Right hindlimb (tissue), 1 donor: ENCODE measurements around the gene CKMT2.

Source experiments
- DNase-seq: peaks from one replicate; pipeline ENCODE4 v3.0.0-alpha.2; 2018

The CKMT2 gene

GRCh38 chr5:81219389-81219788, 13.7 kb upstream of the CKMT2 start:
- no peak for DNase-seq

DNA sequence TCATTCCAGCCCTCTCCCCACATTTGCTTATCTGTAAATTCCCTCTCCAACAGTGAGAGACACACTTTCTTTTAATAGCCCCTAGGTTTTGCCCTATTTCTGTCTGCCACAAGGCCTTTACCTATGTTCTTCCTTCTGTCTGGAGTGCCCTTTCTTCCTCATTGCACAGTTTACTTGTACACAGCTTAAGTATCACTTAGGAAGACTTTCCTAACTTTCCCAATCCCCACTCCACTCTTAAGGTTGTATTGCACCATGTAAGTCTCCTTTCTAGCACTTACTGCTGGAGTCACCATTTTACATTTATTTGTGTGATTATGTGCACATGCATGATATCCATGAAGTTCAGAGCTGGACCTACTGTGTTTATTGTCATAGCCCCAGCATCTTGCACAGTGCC, 10.8 kb upstream of the CKMT2 start:
- DNase-seq: no peak

GRCh38 chr5:81225463-81225862, 7.7 kb upstream of the CKMT2 start:
- no peak for DNase-seq

- no peak for DNase-seq
Observed at GRCh38 chr5:81226286-81226685, 6.8 kb upstream of the CKMT2 start.

DNA sequence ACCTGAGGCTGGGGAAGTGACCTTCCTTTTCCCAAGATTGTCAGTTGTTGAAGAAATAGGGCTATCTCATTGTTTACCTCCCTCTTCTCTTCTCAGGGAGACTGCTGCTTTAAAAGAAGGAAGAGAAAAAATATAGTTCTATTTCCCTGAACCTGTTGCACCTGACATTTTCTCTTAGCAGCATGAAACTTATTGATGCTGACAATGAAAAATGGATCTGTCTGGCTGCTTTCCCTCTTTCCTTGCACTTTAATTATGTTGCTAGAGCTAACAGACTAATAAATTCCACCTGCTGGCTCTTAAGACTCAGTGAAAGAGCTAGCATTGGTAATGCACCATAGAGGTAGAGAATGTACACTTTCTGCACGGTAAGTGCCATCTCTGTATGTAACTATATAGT, 6.2 kb upstream of the CKMT2 start:
- DNase-seq: no peak

DNA sequence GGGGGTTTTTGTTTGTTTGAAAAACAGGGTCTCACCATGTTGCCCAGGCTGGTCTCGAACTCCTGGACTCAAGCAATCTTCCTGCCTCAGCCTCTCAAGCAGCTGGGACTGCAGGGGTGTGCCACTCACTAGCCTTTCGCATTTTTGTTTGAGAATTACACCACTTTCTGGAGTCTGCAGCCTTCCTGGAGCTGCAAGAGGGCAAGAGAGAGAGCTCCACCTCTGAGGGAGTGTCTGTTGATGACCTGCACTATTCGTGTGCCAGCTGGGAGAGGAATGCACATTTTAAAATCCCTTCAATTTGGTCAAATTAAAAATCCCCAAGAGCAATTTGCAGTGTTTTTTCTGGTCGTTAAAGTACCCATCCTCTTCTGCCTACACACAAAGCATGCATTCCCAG, 5.0 kb upstream of the CKMT2 start:
- no peak for DNase-seq

DNA sequence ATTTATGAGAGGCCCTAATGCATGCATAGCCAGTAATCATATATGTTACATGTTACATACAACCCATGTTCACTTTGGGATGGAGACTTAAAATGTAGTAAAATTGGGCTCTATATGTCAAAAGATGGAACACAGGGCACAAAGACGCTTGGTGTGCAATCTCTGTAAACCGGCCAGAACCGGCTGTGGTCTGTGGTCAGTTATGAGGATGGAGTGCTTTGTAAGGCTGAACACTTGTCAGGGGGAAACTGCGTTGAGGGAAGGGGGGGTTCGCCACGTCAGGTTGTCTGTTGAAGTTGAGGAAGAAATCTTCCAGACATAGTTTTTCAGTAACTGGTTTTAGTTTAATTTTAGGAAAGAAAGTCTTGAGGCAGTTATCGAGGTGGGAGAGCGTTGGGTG, 2.7 kb upstream of the CKMT2 start:
- DNase-seq: no peak

GRCh38 chr5:81232464-81233079, 550 bp upstream of the CKMT2 start:
- peak; percentile 65 for DNase-seq

DNA sequence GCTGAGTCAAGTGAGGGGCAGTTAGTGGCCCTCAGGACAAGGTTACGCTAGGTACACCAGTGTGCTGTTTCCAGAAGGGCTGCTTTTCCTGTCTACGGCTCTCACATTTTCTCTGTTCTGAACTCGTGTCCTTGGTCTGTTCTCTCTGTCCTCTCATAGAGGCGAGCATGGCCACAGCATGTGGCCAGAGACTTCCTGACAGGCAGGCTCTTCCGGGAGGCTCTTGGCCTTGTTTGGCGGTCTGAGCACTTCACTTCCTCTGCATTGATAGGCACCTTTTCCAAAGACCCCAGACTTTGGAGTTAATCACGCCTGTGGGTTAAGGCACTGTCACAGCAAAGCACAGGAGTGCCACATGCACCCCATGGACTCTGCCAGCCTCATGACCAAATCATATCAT, 1.2 kb downstream of the CKMT2 start:
- DNase-seq: no peak

GRCh38 chr5:81234801-81235200, 1.7 kb downstream of the CKMT2 start:
- no peak for DNase-seq

DNA sequence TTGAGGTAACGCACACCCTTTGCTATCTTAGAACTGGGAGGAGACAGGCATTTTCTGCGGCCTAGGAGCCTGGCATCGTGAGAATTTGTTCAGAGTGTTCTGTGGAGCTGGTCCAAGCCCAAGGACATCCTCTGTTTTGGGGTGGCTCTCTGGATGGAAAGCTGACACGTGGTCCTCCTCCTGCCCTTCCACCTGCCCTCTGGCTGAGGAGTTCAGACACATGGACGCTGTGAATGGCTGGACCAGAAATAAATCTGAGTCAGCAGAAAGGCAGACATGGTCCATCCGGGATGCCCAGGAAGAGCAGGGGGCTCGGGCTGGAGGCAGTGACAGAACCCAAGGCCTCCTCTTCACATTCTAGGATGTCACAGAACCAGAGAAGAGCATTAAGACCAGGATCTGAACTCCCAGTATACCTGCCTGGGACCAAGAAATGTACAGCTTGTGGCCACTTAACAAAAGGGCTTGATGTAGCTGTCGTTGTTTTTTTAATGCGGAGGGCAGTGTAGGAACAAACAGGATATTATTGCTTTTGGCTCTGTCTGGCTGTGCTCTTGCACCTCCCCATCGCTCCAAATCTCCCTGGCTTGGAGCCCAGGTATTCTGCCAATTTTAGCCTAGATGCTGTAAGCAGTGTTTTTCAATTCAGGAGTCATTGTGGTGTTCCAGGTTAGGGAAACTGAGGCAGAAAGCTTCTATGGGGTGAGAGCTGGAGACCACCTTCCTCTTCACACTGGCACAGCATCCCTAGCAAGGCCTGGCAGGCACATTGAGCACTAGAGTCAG, 2.4 kb downstream of the CKMT2 start:
- no peak for DNase-seq

DNA sequence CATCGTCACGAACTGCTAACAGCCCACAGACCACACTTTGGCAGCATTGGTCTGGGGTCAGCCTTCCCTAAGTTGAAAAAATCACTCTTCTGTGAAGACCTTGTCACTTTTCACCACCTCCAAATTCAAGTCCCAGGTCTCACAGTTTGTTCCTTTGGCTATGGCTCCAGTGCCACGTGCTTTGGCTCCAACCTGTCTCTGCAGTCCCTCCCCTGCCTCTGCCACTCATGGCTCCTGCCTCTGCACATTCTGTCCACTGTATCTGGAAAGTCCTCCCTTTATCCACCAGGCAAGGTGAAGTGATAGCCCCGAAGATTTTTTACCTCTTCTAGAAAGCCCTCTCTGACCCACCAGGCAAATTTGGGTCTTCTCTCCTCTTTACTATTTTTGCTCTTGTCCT, 5.3 kb downstream of the CKMT2 start:
- DNase-seq: no peak

GRCh38 chr5:81239613-81240012, 6.5 kb downstream of the CKMT2 start:
- DNase-seq: no peak

- no peak for DNase-seq
Observed at GRCh38 chr5:81241001-81241400, 7.9 kb downstream of the CKMT2 start.

DNA sequence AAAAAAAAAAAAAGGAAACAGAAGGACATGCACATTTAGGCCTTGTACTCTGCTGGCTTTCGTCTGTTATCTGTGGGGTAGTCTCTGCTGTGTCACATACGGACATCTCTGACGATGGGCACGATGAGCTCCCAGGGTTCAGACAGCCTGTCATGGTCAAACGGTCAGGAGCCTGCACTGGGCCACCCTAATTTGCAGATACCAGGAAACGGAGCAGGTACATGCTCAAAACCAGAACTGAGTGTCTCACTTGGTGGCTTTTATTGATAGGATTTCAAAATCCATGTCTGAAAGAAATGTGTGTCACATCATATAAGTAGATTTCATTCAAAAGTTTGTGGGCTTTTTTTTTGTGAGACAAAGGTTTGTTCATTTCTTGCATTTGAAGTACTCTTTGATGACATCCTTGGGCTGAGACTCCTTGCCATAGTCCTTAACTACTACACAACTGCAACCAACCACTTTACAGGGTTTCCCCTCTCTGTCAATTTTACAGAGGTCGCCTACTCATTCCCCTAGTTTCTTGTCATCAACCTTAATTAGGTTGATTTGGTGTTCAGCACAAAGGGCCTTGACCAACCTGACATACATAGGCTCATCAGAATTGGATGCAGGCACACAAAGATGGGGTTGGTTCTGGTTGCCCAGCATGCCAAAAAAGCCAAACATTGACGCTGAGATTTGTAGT, 9.0 kb downstream of the CKMT2 start:
- DNase-seq: no peak

- no peak for DNase-seq
Observed at GRCh38 chr5:81242906-81243436, 9.8 kb downstream of the CKMT2 start.

DNA sequence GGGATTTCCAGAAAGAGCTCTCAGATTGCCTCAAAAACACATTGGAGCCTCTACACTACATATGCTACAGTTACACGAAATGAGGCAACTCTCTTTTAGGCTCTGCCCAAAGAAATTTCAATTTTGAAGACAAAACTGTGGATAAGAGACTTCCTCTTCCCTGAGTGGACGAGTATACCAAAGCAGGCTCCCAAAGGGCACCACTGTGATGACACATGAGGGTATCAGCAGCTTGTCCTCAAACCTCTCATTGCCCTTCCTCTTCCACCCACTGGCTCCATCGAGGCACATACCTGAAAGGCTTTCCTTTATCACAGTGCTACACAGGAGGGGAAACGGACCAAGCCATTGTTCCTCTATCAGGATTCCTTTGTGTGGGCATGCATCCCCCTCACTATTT, 11.3 kb downstream of the CKMT2 start:
- DNase-seq: no peak

DNA sequence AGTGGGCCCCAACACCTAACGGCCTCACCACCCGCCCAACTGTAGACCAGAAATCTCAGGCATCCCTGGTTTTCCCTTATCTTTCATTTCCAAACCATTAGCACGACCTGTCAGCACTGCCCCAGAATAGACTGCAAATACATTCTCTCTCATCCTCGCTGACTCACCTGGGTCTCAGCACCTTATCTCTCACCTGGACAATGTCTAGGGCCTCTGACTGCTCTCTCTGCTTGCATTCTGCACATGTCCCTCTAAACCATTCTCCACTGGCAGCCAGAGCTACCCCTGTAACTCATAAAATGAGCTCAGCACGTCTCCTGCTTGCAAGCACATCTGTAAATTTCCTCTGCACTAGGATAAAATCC, 12.7 kb downstream of the CKMT2 start:
- DNase-seq: no peak

DNA sequence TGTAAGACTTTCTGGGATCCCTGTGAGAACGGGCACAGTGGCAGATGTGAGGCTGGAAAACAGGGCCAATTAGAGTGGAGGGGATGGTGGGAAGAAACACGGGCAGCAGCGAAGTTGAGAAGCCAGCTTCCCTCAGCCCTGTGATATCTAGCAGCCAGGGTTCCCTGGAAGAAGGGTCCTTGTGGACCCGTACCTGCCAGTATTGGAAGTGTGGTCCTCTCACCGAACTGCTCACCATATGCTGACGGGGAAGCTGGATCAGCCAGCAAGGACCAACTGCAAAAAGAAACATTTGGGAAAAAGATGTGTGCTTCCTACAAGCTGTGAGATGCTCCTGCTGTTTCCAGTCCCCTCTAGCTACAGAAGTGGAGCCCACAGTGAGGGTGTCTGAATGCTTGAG, 13.6 kb downstream of the CKMT2 start:
- DNase-seq: no peak

DNA sequence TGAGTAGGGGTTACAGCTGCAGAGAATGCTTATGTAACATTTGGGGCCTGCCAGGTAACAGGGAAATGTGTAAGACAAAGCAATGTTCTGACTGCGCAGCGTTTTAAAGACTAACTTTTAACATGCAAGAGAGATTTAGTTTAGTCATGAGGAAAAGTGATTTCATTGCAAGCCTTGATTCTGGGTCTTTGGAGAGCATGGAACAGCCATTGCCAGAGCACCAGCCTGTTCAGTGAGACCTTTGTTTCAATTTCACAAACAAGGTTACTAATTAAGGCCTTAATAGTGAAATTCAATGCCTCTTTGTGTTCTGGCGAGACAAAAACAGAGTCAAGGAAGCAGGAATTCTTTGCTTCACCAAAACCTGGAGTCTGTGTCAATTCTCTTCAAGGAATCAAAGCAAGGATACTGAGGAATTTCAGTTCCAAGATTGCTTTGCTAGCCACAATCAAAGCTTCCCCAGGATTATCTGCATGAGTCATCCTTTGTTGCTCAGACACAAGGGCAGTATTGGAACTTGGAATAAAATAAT, 14.4 kb downstream of the CKMT2 start:
- DNase-seq: no peak

- DNase-seq: no peak
Observed at GRCh38 chr5:81249240-81249639, 16.1 kb downstream of the CKMT2 start.

DNA sequence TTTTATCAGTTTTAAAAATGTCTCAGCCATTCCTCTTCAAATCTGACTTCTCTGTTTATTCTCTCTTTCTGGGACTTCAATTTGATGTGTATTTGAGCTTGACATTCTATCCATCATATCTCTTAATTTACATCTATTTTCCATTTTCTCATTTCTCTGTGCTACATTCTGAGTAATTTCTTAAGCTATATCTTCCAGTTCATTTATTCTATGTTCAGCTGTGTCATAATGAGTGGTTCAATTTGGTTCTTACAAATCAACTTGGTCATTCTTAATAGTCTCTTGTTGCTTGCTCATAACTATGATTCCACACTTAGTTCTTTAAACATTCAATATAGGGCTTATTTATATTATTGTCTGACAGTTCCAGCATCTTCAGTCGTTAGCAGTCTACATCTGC, 16.9 kb downstream of the CKMT2 start:
- no peak for DNase-seq

DNA sequence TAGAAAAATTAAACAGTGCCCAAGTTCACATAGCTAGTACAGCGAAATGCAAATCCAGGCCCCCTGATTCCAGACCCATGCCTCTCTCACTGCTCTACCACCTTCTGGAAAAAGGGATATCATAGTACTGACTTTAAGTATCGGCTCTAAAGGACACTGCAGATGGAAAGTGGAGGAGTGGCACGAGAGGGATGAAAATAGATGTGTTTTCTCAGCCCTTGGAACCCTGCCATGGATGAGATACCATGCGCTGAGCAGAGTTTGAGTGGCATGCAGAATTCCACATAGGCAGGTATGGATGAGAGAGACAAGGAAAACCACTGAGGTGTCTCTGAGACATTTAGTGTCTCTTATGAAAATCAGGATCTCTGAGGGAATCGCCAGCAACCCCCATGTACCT, 18.8 kb downstream of the CKMT2 start:
- DNase-seq: no peak

GRCh38 chr5:81252904-81253303, 19.8 kb downstream of the CKMT2 start:
- DNase-seq: no peak
